Common myeloid progenitor, CD34-positive (primary cell): Measurements from ENCODE around the gene CASP10.

ENCODE experiments used
- CTCF ChIA-PET: fragments of 350-600 bp; sonication (Branson Sonifier 250); formaldehyde crosslinking; loops from one replicate; lab custom pipeline; 2021; ENCODE audit warnings: antibody characterized with exemption; lab: Charles Lee
- POLR2A ChIA-PET: fragments of 350-600 bp; sonication (Branson Sonifier 250); formaldehyde crosslinking; loops from one replicate; lab custom pipeline; 2021; ENCODE audit warnings: antibody characterized with exemption; lab: Charles Lee
- DNase-seq, 3 donors: peaks; one replicate each; pipeline versions ENCODE4 v3.0.0 to v3.0.0-alpha.2; 2013
- H3K27ac ChIP-seq, 2 experiments: 1 replicate in 1 of 2; 2 replicates in 1 of 2; pipeline ENCODE4 v1.7.0; 2013; ENCODE audit warnings: inconsistent platforms in 2 of 2, low read length in 2 of 2, mild to moderate bottlenecking in 2 of 2, low read depth in 1 of 2, moderate library complexity in 1 of 2; ENCODE audit not compliant: severe bottlenecking in 2 of 2, insufficient read depth in 1 of 2, poor library complexity in 1 of 2
- H3K27me3 ChIP-seq, 5 experiments: replicated peaks in 2 of 5; 1 replicate in 3 of 5; 2 replicates in 2 of 5; pipeline versions ENCODE4 v1.6.1 to v1.7.0; 2013; ENCODE audit warnings: low read length in 4 of 5, mild to moderate bottlenecking in 2 of 5, moderate library complexity in 2 of 5, inconsistent platforms in 1 of 5; ENCODE audit not compliant: insufficient read depth in 5 of 5, control insufficient read depth in 4 of 5
- H3K36me3 ChIP-seq, 4 experiments: 1 replicate in 2 of 4; 2 replicates in 2 of 4; pipeline versions ENCODE4 v1.6.1 to v1.7.0; 2013; ENCODE audit warnings: low read length in 3 of 4, control low read depth in 1 of 4, mild to moderate bottlenecking in 1 of 4; ENCODE audit not compliant: control insufficient read depth in 4 of 4, insufficient read depth in 4 of 4
- H3K4me1 ChIP-seq, 4 experiments: 1 replicate in 3 of 4; 2 replicates in 1 of 4; pipeline versions ENCODE4 v1.6.1 to v1.7.1; 2013; ENCODE audit warnings: low read length in 3 of 4, mild to moderate bottlenecking in 3 of 4, control low read depth in 1 of 4, inconsistent platforms in 1 of 4, moderate library complexity in 1 of 4; ENCODE audit not compliant: control insufficient read depth in 4 of 4, insufficient read depth in 4 of 4; ENCODE audit errors: control extremely low read depth in 1 of 4
- H3K4me3 ChIP-seq, 7 experiments: 1 replicate in 4 of 7; 2 replicates in 3 of 7; pipeline versions ENCODE4 v1.5.1 to v1.7.0; 2013; ENCODE audit warnings: mild to moderate bottlenecking in 7 of 7, low read length in 6 of 7, moderate library complexity in 6 of 7, inconsistent platforms in 2 of 7, low read depth in 2 of 7, control low read depth in 1 of 7; ENCODE audit not compliant: insufficient read depth in 4 of 7, control insufficient read depth in 1 of 7; ENCODE audit errors: extremely low read depth in 1 of 7
- H3K9me3 ChIP-seq, 5 experiments: 1 replicate in 4 of 5; 2 replicates in 1 of 5; pipeline versions ENCODE4 v1.6.1 to v1.7.1; 2013; ENCODE audit warnings: low read length in 4 of 5, mild to moderate bottlenecking in 2 of 5, inconsistent platforms in 1 of 5, low read depth in 1 of 5, moderate library complexity in 1 of 5; ENCODE audit not compliant: control insufficient read depth in 4 of 5, insufficient read depth in 2 of 5; ENCODE audit errors: control extremely low read depth in 1 of 5
- WGBS: methylation state at CpG from one replicate; pipeline ENCODE4 v1.1.5; 2013; ENCODE audit not compliant: insufficient coverage; 5-methylcytosine and 5-hydroxymethylcytosine counted together

The CASP10 gene

GRCh38 chr2:201264472-201265173 is 81.7 kb downstream of the CASP10 start:
- no peaks in the 10 kb centered on the region for H3K27me3 ChIP-seq
- CTCF ChIA-PET, result interaction anchor here (0.6 to 6.8 kb wide), 7 partner anchors 11 to 328 kb away, joined by 3 to 33 read pairs (median 5); no protein-coding TSS in a partner anchor
- peak overlapping the region in 3 of 7 experiments; percentile 9 to 73 (median 14) for H3K4me3 ChIP-seq
- DNase-seq, result peak in 2 of 3 donors; percentile 33 to 44
- H3K36me3 ChIP-seq, result peaks cover 9 to 28% (median 23%) of the 10 kb centered on the region in 4 experiments
- POLR2A ChIA-PET, result no interaction called here
- H3K9me3 ChIP-seq, result no peaks in the 10 kb centered on the region
- H3K4me1 ChIP-seq, result peaks cover 34 to 54% (median 45%) of the 10 kb centered on the region in 4 experiments
- WGBS, result 93% methylated on average over 3 of the region's 7 CpGs
- peak overlapping the region; percentile 7 to 71 for H3K27ac ChIP-seq

GRCh38 chr2:201266629-201267028 is 83.7 kb downstream of the CASP10 start:
- Histone ChIP-seq H3K4me1 (peaks cover 22 to 36% (median 29%) of the 10 kb centered on the region in 4 experiments), H3K36me3 (peaks cover 21 to 48% (median 40%) of the 10 kb centered on the region in 4 experiments), H3K4me3 (no peak overlapping the region), H3K27me3 (no peaks in the 10 kb centered on the region), H3K27ac (peak overlapping the region in 1 of 2 experiments; percentile 21), H3K9me3 (no peaks in the 10 kb centered on the region)
- POLR2A ChIA-PET, result no interaction called here
- no peak for DNase-seq
- WGBS, result 80% methylated on average over 1 of the region's 2 CpGs
- CTCF ChIA-PET, result interaction anchor here (0.8 to 1.7 kb wide), 6 partner anchors 10 to 377 kb away, joined by 3 to 7 read pairs (median 3); partner anchors contain the start of gene NIF3L1

DNA sequence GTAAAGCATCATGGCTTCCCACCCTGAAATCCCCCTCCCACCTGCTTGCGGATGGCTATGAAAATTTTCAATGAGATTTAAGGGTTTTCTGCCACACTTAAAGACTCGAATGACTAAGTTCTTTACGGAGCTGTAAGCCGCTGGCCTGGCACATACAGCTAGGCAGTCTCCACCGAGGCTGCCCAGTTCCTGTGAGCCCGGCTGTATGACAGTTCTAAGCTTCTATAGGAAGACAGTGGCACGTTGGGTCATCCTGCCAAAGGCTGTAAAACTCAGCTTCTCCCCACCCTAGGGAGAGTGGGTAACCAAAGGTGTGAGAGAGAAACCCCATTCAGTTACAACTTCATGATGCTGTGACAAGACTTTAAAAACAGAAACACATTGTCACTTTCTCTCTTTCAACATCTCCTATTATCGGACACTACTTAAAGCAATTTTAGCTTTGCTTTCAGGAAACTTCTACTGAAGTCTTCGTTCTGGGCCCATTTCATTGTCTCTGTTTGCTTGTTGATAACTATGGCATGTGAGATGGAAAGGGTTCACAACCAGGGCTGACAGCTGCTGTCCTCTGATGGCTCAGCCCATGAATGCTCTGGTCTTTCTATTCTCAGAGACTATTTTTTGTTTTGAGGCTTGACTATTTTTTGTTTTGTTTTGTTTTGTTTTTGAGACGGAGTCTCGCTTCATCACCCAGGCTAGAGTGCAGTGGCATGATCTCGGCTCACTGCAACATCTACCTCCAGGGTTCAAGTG is 84.5 kb downstream of the CASP10 start:
- Histone ChIP-seq H3K36me3 (peaks cover 23 to 56% (median 47%) of the 10 kb centered on the region in 4 experiments), H3K27me3 (no peaks in the 10 kb centered on the region), H3K4me3 (no peak overlapping the region), H3K27ac (peak overlapping the region in 1 of 2 experiments; percentile 21), H3K4me1 (peaks cover 18 to 29% (median 26%) of the 10 kb centered on the region in 4 experiments), H3K9me3 (no peaks in the 10 kb centered on the region)
- WGBS, result 96% methylated on average over 8 of the region's 12 CpGs
- ChIA-PET POLR2A (no interaction called here), CTCF (interaction anchor here (0.8 to 1.9 kb wide), 6 partner anchors 10 to 35 kb away, joined by 3 to 7 read pairs (median 4); no protein-coding TSS in a partner anchor)
- DNase-seq, result no peak

DNA sequence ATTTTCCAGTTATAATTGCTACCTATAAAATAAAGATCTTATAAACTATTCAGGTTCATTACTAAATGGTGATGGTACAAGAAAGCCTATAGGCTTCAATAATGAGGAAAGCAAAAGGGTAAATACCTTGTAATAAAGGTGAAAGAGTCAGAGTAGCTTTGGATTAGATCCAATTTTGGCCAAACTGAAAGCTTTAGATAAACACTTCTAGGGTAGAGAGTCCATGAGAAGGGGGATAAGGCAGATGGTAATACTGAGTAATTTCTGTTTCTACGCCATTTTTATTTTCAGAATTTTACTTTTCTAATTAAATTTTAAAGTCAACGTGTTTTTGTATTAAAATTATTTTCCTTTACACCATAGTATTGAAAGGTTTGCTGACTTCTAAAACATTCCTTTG is 86.8 kb downstream of the CASP10 start:
- ChIA-PET CTCF (interaction anchor here (1.2 to 2.5 kb wide), 4 partner anchors 8 to 32 kb away, joined by 4 to 15 read pairs (median 5); no protein-coding TSS in a partner anchor), POLR2A (no interaction called here)
- no CpG with 5 or more reads among the region's 2 CpGs for WGBS
- peaks cover 4 to 6% (median 5%) of the 10 kb centered on the region in 4 experiments for H3K4me1 ChIP-seq
- H3K27me3 ChIP-seq, result no peaks in the 10 kb centered on the region
- H3K4me3 ChIP-seq, result no peak overlapping the region
- no peak for DNase-seq
- H3K9me3 ChIP-seq, result no peaks in the 10 kb centered on the region
- no peak overlapping the region for H3K27ac ChIP-seq
- H3K36me3 ChIP-seq, result peaks cover 30 to 78% (median 65%) of the 10 kb centered on the region in 4 experiments

- no peak overlapping the region for H3K27ac ChIP-seq
- POLR2A ChIA-PET, result no interaction called here
- CTCF ChIA-PET, result interaction anchor here (0.7 to 2.5 kb wide), 5 partner anchors 9 to 33 kb away, joined by 3 to 15 read pairs (median 4); no protein-coding TSS in a partner anchor
- H3K4me3 ChIP-seq, result no peak overlapping the region
- no peaks in the 10 kb centered on the region for H3K27me3 ChIP-seq
- H3K4me1 ChIP-seq, result peaks cover 0 to 4% (median 0%) of the 10 kb centered on the region in 4 experiments
- H3K36me3 ChIP-seq, result peaks cover 36 to 85% (median 69%) of the 10 kb centered on the region in 4 experiments
- 97% methylated on average over 5 of the region's 9 CpGs for WGBS
- no peaks in the 10 kb centered on the region for H3K9me3 ChIP-seq
- DNase-seq, result no peak
These were observed 87.5 kb downstream of the CASP10 start for GRCh38 chr2:201270293-201271001.

DNA sequence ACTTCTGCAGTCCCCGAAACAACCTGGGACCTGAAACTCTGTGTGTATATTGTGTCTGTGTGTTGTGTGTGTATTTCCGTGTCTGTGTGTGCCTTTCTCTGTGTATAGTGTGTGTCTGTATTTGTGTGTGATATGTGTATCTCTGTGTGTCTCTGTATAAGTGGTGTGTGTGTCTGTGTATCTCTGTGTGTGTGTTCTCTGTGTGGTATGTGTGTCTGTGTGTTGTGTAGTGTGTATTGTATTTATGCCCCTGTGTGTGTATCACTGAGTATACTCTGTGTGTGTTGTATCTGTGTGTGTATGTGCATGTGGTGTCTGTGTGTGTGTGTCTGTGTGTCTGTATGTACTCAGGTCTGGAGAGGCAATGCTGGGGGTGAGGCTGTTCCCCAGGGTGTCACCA is 89.0 kb downstream of the CASP10 start:
- H3K4me3 ChIP-seq, result no peak overlapping the region
- H3K36me3 ChIP-seq, result peaks cover 46 to 93% (median 76%) of the 10 kb centered on the region in 4 experiments
- no peak for DNase-seq
- 100% methylated on average over 2 of the region's 2 CpGs for WGBS
- CTCF ChIA-PET, result no interaction called here
- POLR2A ChIA-PET, result no interaction called here
- no peaks in the 10 kb centered on the region for H3K9me3 ChIP-seq
- H3K27me3 ChIP-seq, result no peaks in the 10 kb centered on the region
- no peak overlapping the region for H3K27ac ChIP-seq
- peaks cover 0 to 4% (median 0%) of the 10 kb centered on the region in 4 experiments for H3K4me1 ChIP-seq
